ENCODE results near the gene ARFGEF2. TPM values are rescaled to one million over a fixed set of nuclear protein-coding genes. Genes with fewer than 3 reads are reported as not detected.

ARFGEF2 gene
- total RNA-seq, 1 donor from 2014 or later = 32.5 TPM

DNA sequence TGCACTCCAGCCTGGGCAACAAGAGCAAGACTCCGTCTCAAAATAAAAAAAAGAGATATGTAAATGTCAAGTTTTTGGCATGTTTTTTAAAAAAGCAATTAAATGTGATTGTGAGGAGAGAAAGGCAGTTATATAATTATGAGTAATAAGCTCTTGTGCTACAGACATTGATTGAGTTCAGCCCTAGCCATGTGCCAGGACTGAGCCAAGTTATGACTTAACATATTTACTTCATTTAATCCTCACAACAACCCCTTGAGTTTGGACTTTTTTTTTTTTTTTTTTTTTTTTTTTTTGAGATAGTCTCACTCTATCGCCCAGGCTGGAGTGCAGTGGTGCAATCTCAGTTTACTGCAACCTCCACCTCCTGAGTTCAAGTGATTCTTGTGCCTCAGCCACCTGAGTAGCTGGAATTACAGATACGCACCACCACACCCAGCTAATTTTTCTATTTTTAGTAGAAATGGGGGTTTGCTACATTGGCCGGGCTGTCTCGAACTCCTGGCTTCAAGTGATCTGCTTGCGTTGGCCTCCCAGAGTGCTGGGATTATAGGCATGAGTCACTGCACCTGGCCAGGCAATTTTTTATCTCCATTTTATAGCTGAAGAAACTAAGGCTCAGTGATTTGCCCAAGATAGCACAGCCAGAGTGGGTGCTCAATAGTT, 109.6 kb downstream of the ARFGEF2 start:
- Mint-ChIP-seq H3K36me3 (ENCODE audit: unreplicated experiment) (peaks cover 32% of the 10 kb centered on the region), H3K4me1 (ENCODE audit: unreplicated experiment) (peaks cover 5% of the 10 kb centered on the region), H3K27me3 (ENCODE audit: unreplicated experiment) (no peaks in the 10 kb centered on the region), H3K9me3 (ENCODE audit: unreplicated experiment) (no peaks in the 10 kb centered on the region), H3K27ac (ENCODE audit: unreplicated experiment) (no peak overlapping the region), H3K4me3 (ENCODE audit: unreplicated experiment) (no peak overlapping the region)
- no peak for TF ChIP-seq CTCF (IDR thresholded peaks at IDR 0.05)
- DNase-seq (ENCODE audit: extremely low spot score, unreplicated experiment) = no peak

DNA sequence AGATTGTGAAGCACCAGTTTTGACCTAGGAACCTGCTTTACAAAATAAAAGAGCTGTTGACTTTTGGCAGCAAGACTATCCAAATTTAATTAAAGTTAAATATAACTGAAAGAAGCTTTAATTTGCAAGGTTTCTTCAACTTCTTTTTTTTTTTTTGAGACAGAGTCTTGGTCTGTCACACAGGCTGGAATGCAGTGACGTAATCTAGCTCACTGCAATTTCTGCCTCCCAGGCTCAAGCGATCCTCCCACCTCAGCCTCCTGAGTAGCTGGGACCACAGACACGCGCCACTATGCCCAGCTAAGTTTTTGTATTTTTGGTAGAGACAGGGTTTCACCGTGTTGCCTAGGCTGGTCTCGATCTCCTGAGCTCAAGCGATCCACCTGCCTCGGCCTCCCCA, 110.9 kb downstream of the ARFGEF2 start:
- H3K27me3 Mint-ChIP-seq (ENCODE audit: unreplicated experiment) = no peaks in the 10 kb centered on the region

GRCh38 chr20:49034070-49034732, 112.7 kb downstream of the ARFGEF2 start:
- no peak overlapping the region for H3K4me3 Mint-ChIP-seq (ENCODE audit: unreplicated experiment)
- H3K27ac Mint-ChIP-seq (ENCODE audit: unreplicated experiment) = no peak overlapping the region
- H3K27me3 Mint-ChIP-seq (ENCODE audit: unreplicated experiment) = no peaks in the 10 kb centered on the region
- no peaks in the 10 kb centered on the region for H3K9me3 Mint-ChIP-seq (ENCODE audit: unreplicated experiment)
- H3K4me1 Mint-ChIP-seq (ENCODE audit: unreplicated experiment) = no peaks in the 10 kb centered on the region
- DNase-seq (ENCODE audit: extremely low spot score, unreplicated experiment) = no peak
- TF ChIP-seq CTCF (IDR thresholded peaks at IDR 0.05) = no peak
- H3K36me3 Mint-ChIP-seq (ENCODE audit: unreplicated experiment) = peaks cover 24% of the 10 kb centered on the region

More for the DNA sequence above, 110.9 kb downstream of the ARFGEF2 start:
- TF ChIP-seq CTCF (IDR thresholded peaks at IDR 0.05) = no peak
- no peak overlapping the region for H3K4me3 Mint-ChIP-seq (ENCODE audit: unreplicated experiment)
- H3K9me3 Mint-ChIP-seq (ENCODE audit: unreplicated experiment) = no peaks in the 10 kb centered on the region
- no peak overlapping the region for H3K27ac Mint-ChIP-seq (ENCODE audit: unreplicated experiment)
- peaks cover 32% of the 10 kb centered on the region for H3K36me3 Mint-ChIP-seq (ENCODE audit: unreplicated experiment)
- peaks cover 5% of the 10 kb centered on the region for H3K4me1 Mint-ChIP-seq (ENCODE audit: unreplicated experiment)
- no peak for DNase-seq (ENCODE audit: extremely low spot score, unreplicated experiment)

- H3K27me3 Mint-ChIP-seq (ENCODE audit: unreplicated experiment) = no peaks in the 10 kb centered on the region
- H3K27ac Mint-ChIP-seq (ENCODE audit: unreplicated experiment) = no peak overlapping the region
- no peak for TF ChIP-seq CTCF (IDR thresholded peaks at IDR 0.05)
These were observed 116.5 kb downstream of the ARFGEF2 start for GRCh38 chr20:49037962-49038387.

GRCh38 chr20:49039854-49040253, 118.3 kb downstream of the ARFGEF2 start:
- Mint-ChIP-seq H3K36me3 (ENCODE audit: unreplicated experiment) (peaks cover under 1% of the 10 kb centered on the region), H3K4me3 (ENCODE audit: unreplicated experiment) (no peak overlapping the region), H3K27ac (ENCODE audit: unreplicated experiment) (no peak overlapping the region), H3K4me1 (ENCODE audit: unreplicated experiment) (no peaks in the 10 kb centered on the region), H3K9me3 (ENCODE audit: unreplicated experiment) (no peaks in the 10 kb centered on the region), H3K27me3 (ENCODE audit: unreplicated experiment) (no peaks in the 10 kb centered on the region)
- no peak for TF ChIP-seq CTCF (IDR thresholded peaks at IDR 0.05)
- DNase-seq (ENCODE audit: extremely low spot score, unreplicated experiment) = no peak

More at GRCh38 chr20:49037962-49038387, 116.5 kb downstream of the ARFGEF2 start:
- Mint-ChIP-seq H3K36me3 (ENCODE audit: unreplicated experiment) (peaks cover 14% of the 10 kb centered on the region), H3K9me3 (ENCODE audit: unreplicated experiment) (no peaks in the 10 kb centered on the region), H3K4me1 (ENCODE audit: unreplicated experiment) (no peaks in the 10 kb centered on the region), H3K4me3 (ENCODE audit: unreplicated experiment) (no peak overlapping the region)
- no peak for DNase-seq (ENCODE audit: extremely low spot score, unreplicated experiment)

Data from osteocyte (in vitro differentiated cells).